Measurements from ENCODE around the gene NACC2.
"Not testable (repeated sequence)": the region's sequence is repeated elsewhere in the genome, so short reads cannot be mapped to it uniquely, and the experiment has no call there.

NACC2 gene

GRCh38 chr9:135968601-135969000, 126.5 kb downstream of the NACC2 start:
- no peak overlapping the region for H3K27ac ChIP-seq
- TF ChIP-seq CTCF (IDR thresholded peaks at IDR 0.05) (no peak), ZFX (IDR thresholded peaks at IDR 0.05; ENCODE audit: borderline replicate concordance) (no peak)

GRCh38 chr9:135968083-135968476, 127.0 kb downstream of the NACC2 start:
- no peak overlapping the region for H3K27ac ChIP-seq
- TF ChIP-seq ZFX (IDR thresholded peaks at IDR 0.05; ENCODE audit: borderline replicate concordance) (no peak), CTCF (IDR thresholded peaks at IDR 0.05) (no peak)

GRCh38 chr9:135966916-135967260, 128.2 kb downstream of the NACC2 start:
- not testable (repeated sequence) for H3K27ac ChIP-seq

- TF ChIP-seq ZFX (IDR thresholded peaks at IDR 0.05; ENCODE audit: borderline replicate concordance) (no peak), CTCF (IDR thresholded peaks at IDR 0.05) (no peak)
- H3K27ac ChIP-seq: no peak overlapping the region
These were observed 129.8 kb downstream of the NACC2 start for GRCh38 chr9:135965124-135965756.

- TF ChIP-seq CTCF (IDR thresholded peaks at IDR 0.05): no peak
- TF ChIP-seq ZFX (IDR thresholded peaks at IDR 0.05; ENCODE audit: borderline replicate concordance): no peak
- no peak overlapping the region for H3K27ac ChIP-seq
These were observed 131.2 kb downstream of the NACC2 start for GRCh38 chr9:135963938-135964337.

GRCh38 chr9:135963338-135963737, 131.8 kb downstream of the NACC2 start:
- no peak for TF ChIP-seq CTCF (IDR thresholded peaks at IDR 0.05)
- TF ChIP-seq ZFX (IDR thresholded peaks at IDR 0.05; ENCODE audit: borderline replicate concordance): no peak

GRCh38 chr9:135962696-135963307, 132.3 kb downstream of the NACC2 start:
- peak overlapping the region; percentile 75 for H3K27ac ChIP-seq
- TF ChIP-seq CTCF (IDR thresholded peaks at IDR 0.05): no peak
- no peak for TF ChIP-seq ZFX (IDR thresholded peaks at IDR 0.05; ENCODE audit: borderline replicate concordance)

More at GRCh38 chr9:135963338-135963737, 131.8 kb downstream of the NACC2 start:
- no peak overlapping the region for H3K27ac ChIP-seq

All from 22Rv1 (cell line).